SK-N-SH (cell line): ENCODE data around the gene TMEM132E. TPM values are rescaled to one million over a fixed set of nuclear protein-coding genes. Genes with fewer than 3 reads are reported as not detected.

Experiments
- CTCF ChIA-PET: fragments of 300-600, 350-600 bp; formaldehyde crosslinking; extraction: SDS; loops from one replicate; lab custom pipeline; 2021; lab: Yijun Ruan, JAX
- POLR2A ChIA-PET: fragments of 350-600 bp; sonication (Branson Sonifier 250); formaldehyde crosslinking; extraction: SDS; loops from one replicate; lab custom pipeline; 2020; ENCODE audit warnings: antibody characterized with exemption, inconsistent platforms; lab: Yijun Ruan, JAX
- DNase-seq: peaks from one replicate; pipeline ENCODE4 v3.0.0; 2012
- H2AFZ ChIP-seq: fragments of 200-600 bp; sonication (generic); 2 replicates; pipeline ENCODE4 v1.8.1; 2016; ENCODE audit warnings: antibody characterized with exemption, mild to moderate bottlenecking, low read depth
- H3F3A ChIP-seq: fragments of 200-600 bp; sonication (generic); replicated peaks from 2 replicates; pipeline ENCODE3; 2016; ENCODE audit warnings: antibody characterized with exemption, mild to moderate bottlenecking; ENCODE audit not compliant: insufficient read depth
- H3K27ac ChIP-seq, 2 experiments: fragments of 200-500 bp in 1 of 2; fragments of 200-600 bp in 1 of 2; sonication (Bioruptor generic) in 1 of 2; sonication (generic), shearing (Covaris generic) in 1 of 2; 2 replicates each; pipeline versions ENCODE4 v1.5.1 to v1.6.1; 2014 to 2016; ENCODE audit warnings: low read depth in 2 of 2, inconsistent platforms in 1 of 2, low read length in 1 of 2, mild to moderate bottlenecking in 1 of 2, mixed read lengths in 1 of 2
- H3K27me3 ChIP-seq: fragments of 200-600 bp; sonication (generic), shearing (Covaris generic); 2 replicates; pipeline ENCODE4 v1.6.1; 2016; ENCODE audit warnings: mixed run types; ENCODE audit not compliant: insufficient read depth
- H3K36me3 ChIP-seq, 2 experiments: fragments of 200-500 bp in 1 of 2; fragments of 200-600 bp in 1 of 2; sonication (Bioruptor generic) in 1 of 2; sonication (generic) in 1 of 2; replicated peaks in 1 of 2; 2 replicates each; pipeline versions ENCODE3 to v1.5.1; 2014 to 2016; ENCODE audit warnings: low read length in 1 of 2, mild to moderate bottlenecking in 1 of 2; ENCODE audit not compliant: insufficient read depth in 2 of 2, control insufficient read depth in 1 of 2
- H3K4me1 ChIP-seq, 2 experiments: fragments of 200-500 bp in 1 of 2; fragments of 200-600 bp in 1 of 2; sonication (Bioruptor generic) in 1 of 2; sonication (generic), shearing (Covaris generic) in 1 of 2; 2 replicates each; pipeline versions ENCODE4 v1.5.1 to v1.6.1; 2014 to 2016; ENCODE audit warnings: low read depth in 1 of 2, low read length in 1 of 2, mixed run types in 1 of 2; ENCODE audit not compliant: insufficient read depth in 2 of 2, control insufficient read depth in 1 of 2
- H3K4me2 ChIP-seq: fragments of 200-600 bp; sonication (generic), shearing (Covaris generic); 2 replicates; pipeline ENCODE4 v1.6.1; 2017; ENCODE audit warnings: mixed run types
- H3K4me3 ChIP-seq, 2 experiments: fragments of 200-500 bp in 1 of 2; fragments of 200-600 bp in 1 of 2; sonication (Bioruptor generic) in 1 of 2; sonication (generic), shearing (Covaris generic) in 1 of 2; 2 replicates each; pipeline versions ENCODE4 v1.5.1 to v1.8.1; 2014 to 2016; ENCODE audit warnings: low read depth in 2 of 2, inconsistent platforms in 1 of 2, low read length in 1 of 2, mild to moderate bottlenecking in 1 of 2, mixed read lengths in 1 of 2, moderate library complexity in 1 of 2
- H3K79me2 ChIP-seq: fragments of 200-600 bp; sonication (generic); 2 replicates; pipeline ENCODE4 v1.8.1; 2017; ENCODE audit warnings: mild to moderate bottlenecking; ENCODE audit not compliant: insufficient read depth
- H3K9ac ChIP-seq: fragments of 200-600 bp; sonication (generic); 2 replicates; pipeline ENCODE4 v1.6.1; 2017; ENCODE audit warnings: mixed run types
- H3K9me2 ChIP-seq: fragments of 200-600 bp; sonication (generic); 2 replicates; pipeline ENCODE4 v1.6.1; 2017; ENCODE audit warnings: mixed run types
- H3K9me3 ChIP-seq: fragments of 200-600 bp; sonication (generic); 2 replicates; pipeline ENCODE4 v1.6.1; 2017; ENCODE audit warnings: mixed run types, mild to moderate bottlenecking, moderate library complexity
- H4K20me1 ChIP-seq: fragments of 200-600 bp; sonication (generic); 2 replicates; pipeline ENCODE4 v1.6.1; 2017; ENCODE audit warnings: mild to moderate bottlenecking, mixed run types; ENCODE audit not compliant: insufficient read depth
- ELF1 ChIP-seq: IDR thresholded peaks from 2 replicates; pipeline ENCODE4 v1.4.0; 2012
- EP300 ChIP-seq, 2 experiments: IDR thresholded peaks; 2 replicates each; pipeline versions ENCODE4 v1.4.0 to v1.6.1; 2012; ENCODE audit warnings: borderline replicate concordance in 1 of 2, low read depth in 1 of 2, low read length in 1 of 2
- EZH2phosphoT487 ChIP-seq: fragments of 200-600 bp; sonication (generic); IDR thresholded peaks from 2 replicates; pipeline ENCODE4 v1.6.1; 2017; ENCODE audit warnings: low read depth, mixed run types, mild to moderate bottlenecking, antibody characterized with exemption, moderate library complexity, borderline replicate concordance
- FOSL2 ChIP-seq: IDR thresholded peaks from 2 replicates; pipeline ENCODE4 v1.4.0; 2012; ENCODE audit warnings: low read depth, mild to moderate bottlenecking, moderate library complexity, borderline replicate concordance
- FOXJ3 ChIP-seq: sonication (generic); formaldehyde crosslinking; IDR thresholded peaks from 2 replicates; pipeline ENCODE4 v1.5.1; 2020; ENCODE audit warnings: mild to moderate bottlenecking, missing genetic modification reagents
- FOXM1 ChIP-seq: IDR thresholded peaks from 2 replicates; pipeline ENCODE4 v1.4.0; 2012; ENCODE audit warnings: low read depth, mild to moderate bottlenecking
- GATA2 ChIP-seq: sonication (generic); formaldehyde crosslinking; IDR thresholded peaks from 2 replicates; pipeline ENCODE4 v1.5.0; 2020; ENCODE audit warnings: mild to moderate bottlenecking, missing genetic modification reagents
- IRF3 ChIP-seq: fragments of 150-350 bp; IDR thresholded peaks from 2 replicates; pipeline ENCODE4 v1.6.1; 2016; ENCODE audit warnings: mild to moderate bottlenecking, low read depth, low read length
- MAX ChIP-seq: IDR thresholded peaks from 2 replicates; pipeline ENCODE4 v1.4.0; 2012; ENCODE audit warnings: low read depth
- MEF2A ChIP-seq: IDR thresholded peaks from 2 replicates; pipeline ENCODE4 v1.4.0; 2012; ENCODE audit warnings: low read depth, borderline replicate concordance
- MXI1 ChIP-seq: IDR thresholded peaks from 2 replicates; pipeline ENCODE4 v1.6.1; 2012; ENCODE audit warnings: mild to moderate bottlenecking, low read depth, low read length, improper control_type of control experiment
- NFIC ChIP-seq: IDR thresholded peaks from 2 replicates; pipeline ENCODE4 v1.4.0; 2012; ENCODE audit warnings: borderline replicate concordance
- POLR2AphosphoS5 ChIP-seq: IDR thresholded peaks from 2 replicates; pipeline ENCODE4 v1.6.1; 2012; ENCODE audit warnings: low read depth, low read length
- RAD21 ChIP-seq: IDR thresholded peaks from 2 replicates; pipeline ENCODE4 v1.6.1; 2012; ENCODE audit warnings: mild to moderate bottlenecking, low read length
- RCOR1 ChIP-seq: fragments of 150-350 bp; IDR thresholded peaks from 2 replicates; pipeline ENCODE4 v1.6.1; 2017; ENCODE audit warnings: antibody characterized with exemption, low read length
- REST ChIP-seq: IDR thresholded peaks from 2 replicates; pipeline ENCODE4 v1.6.1; 2012; ENCODE audit warnings: mild to moderate bottlenecking, low read depth, low read length, moderate library complexity
- SIN3A ChIP-seq: IDR thresholded peaks from 2 replicates; pipeline ENCODE4 v1.6.1; 2012; ENCODE audit warnings: low read depth, mild to moderate bottlenecking, low read length, moderate library complexity, borderline replicate concordance
- TAF1 ChIP-seq: IDR thresholded peaks from 2 replicates; pipeline ENCODE4 v1.6.1; 2012; ENCODE audit warnings: low read depth, mild to moderate bottlenecking, low read length, moderate library complexity, borderline replicate concordance
- YY1 ChIP-seq: IDR thresholded peaks from 2 replicates; pipeline ENCODE4 v1.4.0; 2012; ENCODE audit warnings: low read depth, mild to moderate bottlenecking
- ZBTB33 ChIP-seq: IDR thresholded peaks from 2 replicates; pipeline ENCODE4 v1.4.0; 2012; ENCODE audit warnings: low read depth, borderline replicate concordance
- WGBS: methylation state at CpG from one replicate; pipeline ENCODE4 v1.1.6; 2017; ENCODE audit warnings: low lambda C conversion rate; 5-methylcytosine and 5-hydroxymethylcytosine counted together
- polyA plus RNA-seq, 3 experiments: library from polyadenylated mRNA; depleted of rRNA; stranded (reverse); fragments of >200 nt; gene quantifications; 2 replicates each; pipeline ENCODE4 v1.2.3, GENCODE V29; 2012

Gene TMEM132E
- polyA plus RNA-seq, 1 of the 3 experiments (the other 2 are of a cell fraction) = not detected

- H3K4me3 ChIP-seq = no peak overlapping the region
These were observed 46.8 kb downstream of the TMEM132E start for GRCh38 chr17:34626121-34626681.

More at GRCh38 chr17:34626121-34626681, 46.8 kb downstream of the TMEM132E start:
- no peak for DNase-seq
- Histone ChIP-seq H3K9ac (no peak overlapping the region), H3F3A (no peaks in the 10 kb centered on the region), H3K27ac (no peak overlapping the region), H4K20me1 (no peaks in the 10 kb centered on the region), H3K4me2 (no peak overlapping the region), H3K79me2 (no peaks in the 10 kb centered on the region), H2AFZ (no peak overlapping the region), H3K9me3 (no peaks in the 10 kb centered on the region), H3K36me3 (no peaks in the 10 kb centered on the region)
- TF ChIP-seq ELF1 = no peak
- no peak for TF ChIP-seq TAF1
- TF ChIP-seq FOXM1 = no peak
- no peak for TF ChIP-seq YY1
- no peak for TF ChIP-seq GATA2 (CRISPR knock-in tag)
- no peak for TF ChIP-seq IRF3
- no peak for TF ChIP-seq FOSL2
- TF ChIP-seq NFIC = no peak
- no peak for TF ChIP-seq MEF2A
- TF ChIP-seq EP300 (IDR thresholded peaks at IDR 0.05; ENCODE audit: borderline replicate concordance in 1 of 2, low read depth in 1 of 2, low read length in 1 of 2) = no peak
- TF ChIP-seq EZH2phosphoT487 = no peak
- TF ChIP-seq ZBTB33 = no peak
- no peak for TF ChIP-seq POLR2AphosphoS5
- no peak for TF ChIP-seq MXI1
- TF ChIP-seq FOXJ3 (CRISPR knock-in tag) = no peak
- no peak for TF ChIP-seq RAD21
- no peak for TF ChIP-seq RCOR1
- no peak for TF ChIP-seq REST
- TF ChIP-seq SIN3A = no peak
- TF ChIP-seq MAX = no peak
- TF ChIP-seq, all 33 proteins: peak for 0
- 67% methylated on average over 15 of the region's 53 CpGs for WGBS
- CTCF ChIA-PET = interaction anchor here (1.0 to 8.3 kb wide), 5 partner anchors 12 to 207 kb away, joined by 3 to 60 read pairs (median 4); no protein-coding TSS in a partner anchor
- Histone ChIP-seq H3K27me3 (no peaks in the 10 kb centered on the region), H3K9me2 (no peaks in the 10 kb centered on the region), H3K4me1 (peaks cover 0 to 7% of the 10 kb centered on the region in 2 experiments; a peak in 1 of 4 replicates)
- POLR2A ChIA-PET = no interaction called here
